Astrocyte of the spinal cord (primary cell): Measurements from ENCODE around the gene ZNF428.
"Not testable (repeated sequence)": the region's sequence is repeated elsewhere in the genome, so short reads cannot be mapped to it uniquely, and the experiment has no call there.

Experiments used
- DNase-seq: peaks from one replicate; pipeline ENCODE4 v3.0.0; 2011; ENCODE audit warnings: low read depth, low spot score
- H3K4me3 ChIP-seq: 2 replicates; pipeline ENCODE4 v1.5.1; 2011; ENCODE audit warnings: low read depth, mild to moderate bottlenecking, low read length, moderate library complexity
- CTCF ChIP-seq: IDR thresholded peaks from 2 replicates; pipeline ENCODE4 v1.5.1; 2012; ENCODE audit warnings: low read depth, mild to moderate bottlenecking, low read length, inconsistent platforms
- in situ Hi-C: cut with HindIII; loops from 2 replicates; pipeline ENCODE4 v1.10.0; 2017; ENCODE audit warnings: low sequenced_read_pairs

The ZNF428 gene

GRCh38 chr19:43610493-43610892 is 8.9 kb downstream of the ZNF428 start:
- in situ Hi-C loops: no loop called here
- H3K4me3 ChIP-seq: no peak overlapping the region
- no peak for TF ChIP-seq CTCF
- peak; percentile 76 for DNase-seq

- no peak for TF ChIP-seq CTCF
- in situ Hi-C loops: no loop called here
- no peak overlapping the region for H3K4me3 ChIP-seq
- DNase-seq: no peak
Measured at GRCh38 chr19:43609872-43610271, 9.6 kb downstream of the ZNF428 start.

- TF ChIP-seq CTCF: no peak
- DNase-seq: no peak
- in situ Hi-C loops: no loop called here
- no peak overlapping the region for H3K4me3 ChIP-seq
Measured at GRCh38 chr19:43607238-43608205, 11.9 kb downstream of the ZNF428 start.

- DNase-seq: no peak
- no peak for TF ChIP-seq CTCF
- no peak overlapping the region for H3K4me3 ChIP-seq
- in situ Hi-C loops: no loop called here
Measured at GRCh38 chr19:43606569-43607229, 12.7 kb downstream of the ZNF428 start.

- TF ChIP-seq CTCF: no peak
- no peak overlapping the region for H3K4me3 ChIP-seq
- no peak for DNase-seq
- in situ Hi-C loops: no loop called here
Measured at GRCh38 chr19:43605875-43606568, 13.4 kb downstream of the ZNF428 start.

- DNase-seq, H3K4me3 ChIP-seq, in situ Hi-C loops: not testable (repeated sequence)
Measured at GRCh38 chr19:43600326-43600725, 19.1 kb downstream of the ZNF428 start.
